H1 (cell line): Measurements from ENCODE around the gene ATG5. TPM values are rescaled to one million over a fixed set of nuclear protein-coding genes. Genes with fewer than 3 reads are reported as not detected.

ENCODE experiments used
- BACH1 ChIP-seq: IDR thresholded peaks from 2 replicates; pipeline ENCODE4 v1.6.1; 2012; ENCODE audit warnings: low read length, improper control_type of control experiment
- CEBPB ChIP-seq: IDR thresholded peaks from 2 replicates; pipeline ENCODE4 v1.6.1; 2012; ENCODE audit warnings: low read depth, low read length
- CREB1 ChIP-seq: IDR thresholded peaks from 2 replicates; pipeline ENCODE4 v1.6.1; 2012; ENCODE audit warnings: inconsistent platforms
- GABPA ChIP-seq: IDR thresholded peaks from 2 replicates; pipeline ENCODE4 v1.6.1; 2011; ENCODE audit warnings: mild to moderate bottlenecking, low read length, moderate library complexity, borderline replicate concordance; ENCODE audit not compliant: insufficient read depth
- HDAC2 ChIP-seq, 2 experiments: fragments of 300-600 bp in 1 of 2; sonication (generic) in 1 of 2; IDR thresholded peaks; 2 replicates each; pipeline ENCODE4 v1.6.1; 2011 to 2012; ENCODE audit warnings: low read depth in 2 of 2, low read length in 2 of 2, mild to moderate bottlenecking in 2 of 2, moderate library complexity in 2 of 2, borderline replicate concordance in 1 of 2, inconsistent platforms in 1 of 2
- SIN3A ChIP-seq, 2 experiments: IDR thresholded peaks in 1 of 2; conservative IDR thresholded peaks in 1 of 2; 2 replicates each; pipeline ENCODE4 v1.6.1; 2011 to 2012; ENCODE audit warnings: low read length in 2 of 2, improper control_type of control experiment in 1 of 2, low read depth in 1 of 2, mild to moderate bottlenecking in 1 of 2
- SP4 ChIP-seq: IDR thresholded peaks from 2 replicates; pipeline ENCODE4 v1.6.1; 2012; ENCODE audit warnings: low read length, inconsistent platforms
- ZNF274 ChIP-seq: IDR thresholded peaks from 2 replicates; pipeline ENCODE4 v1.7.0; 2012; ENCODE audit warnings: low read length, borderline replicate concordance; ENCODE audit errors: extremely low read depth
- polyA plus RNA-seq, 7 experiments: library from polyadenylated mRNA; depleted of rRNA in 3 of 7; stranded (reverse) in 5 of 7; unstranded in 2 of 7; fragments of >200 nt in 5 of 7; fragments of 200-250 nt in 2 of 7; gene quantifications; 1 replicate in 5 of 7; 2 replicates in 1 of 7; 4 replicates in 1 of 7; pipeline versions ENCODE4 v1.2.1 to v1.2.3, GENCODE V29; 2011 to 2013; ENCODE audit warnings: missing spikeins in 2 of 7, mixed read lengths in 2 of 7
- total RNA-seq: library from RNA; stranded (reverse); fragmentation: NEBNext Ultra II Directional; extraction: Animal tissue kit (Norgen Biotek cat#: 25700); gene quantifications from 2 replicates; pipeline ENCODE4 v1.2.1, GENCODE V29; 2021

The ATG5 gene
- total and polyA plus RNA-seq, 2 of the 8 experiments (the other 6 are each of a cell fraction or from before 2014, with no cell fraction given), result 18.2 to 39.0 TPM

DNA sequence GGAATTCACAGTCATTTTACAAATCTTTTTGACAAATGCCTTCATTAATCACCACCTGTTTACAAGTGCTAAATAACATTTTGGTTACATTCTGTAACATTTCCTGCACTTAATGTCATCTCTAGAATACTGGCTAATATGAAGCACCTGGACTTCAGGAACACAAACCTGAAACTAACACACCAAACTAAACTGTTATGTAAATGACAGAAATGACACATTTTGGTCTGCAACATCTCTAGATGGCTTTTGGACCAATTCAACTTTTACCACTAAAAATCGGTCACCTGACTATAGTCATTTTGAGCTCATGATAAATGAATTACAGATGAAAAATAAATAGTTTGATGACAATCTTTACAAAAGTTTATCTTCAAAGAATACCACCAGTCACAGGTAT is 80.6 kb downstream of the ATG5 start (continued):
- no peak for TF ChIP-seq HDAC2 (IDR thresholded peaks at IDR 0.05; ENCODE audit: borderline replicate concordance in 1 of 2, low read depth in 2 of 2, low read length in 2 of 2)
- no peak for TF ChIP-seq CREB1
- no peak for TF ChIP-seq GABPA
- TF ChIP-seq BACH1, result no peak
- no peak for TF ChIP-seq ZNF274
- TF ChIP-seq CEBPB, result no peak
- TF ChIP-seq SP4, result no peak
- no peak for TF ChIP-seq SIN3A (conservative IDR thresholded peaks at IDR 0.05 in 1 of 2, IDR thresholded peaks at IDR 0.05 in 1 of 2; ENCODE audit: low read depth in 1 of 2, low read length in 2 of 2)
- TF ChIP-seq, all 59 proteins: peak for 0
